Measurements from ENCODE around the gene SMAD6. TPM values are rescaled to one million over a fixed set of nuclear protein-coding genes. Genes with fewer than 3 reads are reported as not detected.
"Not testable (repeated sequence)": the region's sequence is repeated elsewhere in the genome, so short reads cannot be mapped to it uniquely, and the experiment has no call there.

The SMAD6 gene
- total RNA-seq, 4 donors from 2014 or later: 1.7 to 6.3 (median 3.8) TPM

- H3K36me3 ChIP-seq: no peaks in the 10 kb centered on the region
- TF ChIP-seq POLR2A (IDR thresholded peaks at IDR 0.05) (no peak), CTCF (IDR thresholded peaks at IDR 0.05) (no peak)
- 90 to 98% methylated on average over 2 of the region's 2 CpGs for WGBS, 2 donors
- no peaks in the 10 kb centered on the region for H3K27me3 ChIP-seq
- no peak for DNase-seq
- no peaks in the 10 kb centered on the region for H3K4me1 ChIP-seq
- H3K9me3 ChIP-seq: peaks cover 0 to 6% (median 0%) of the 10 kb centered on the region in 3 donors
- intact Hi-C loops (cut with DNase I): loop anchor here (10.0 kb wide), 1 partner anchor 163 kb away; no protein-coding TSS in a partner anchor
- H3K4me3 ChIP-seq: no peak overlapping the region
- no peak overlapping the region for H3K27ac ChIP-seq
Observed at GRCh38 chr15:66681395-66681794, 20.6 kb upstream of the SMAD6 start.

GRCh38 chr15:66682246-66682645 lies 19.8 kb upstream of the SMAD6 start:
- Histone ChIP-seq H3K4me1 (no peaks in the 10 kb centered on the region), H3K36me3 (no peaks in the 10 kb centered on the region), H3K4me3 (no peak overlapping the region), H3K27ac (no peak overlapping the region), H3K9me3 (peaks cover 0 to 6% (median 0%) of the 10 kb centered on the region in 3 donors), H3K27me3 (no peaks in the 10 kb centered on the region)
- no peak for DNase-seq
- intact Hi-C loops (cut with DNase I): loop anchor here (10.0 kb wide), 1 partner anchor 163 kb away; no protein-coding TSS in a partner anchor
- 100% methylated on average over 2 of the region's 2 CpGs; no CpG with 5 or more reads in 1 of the 2 donors for WGBS, 2 donors
- TF ChIP-seq POLR2A (IDR thresholded peaks at IDR 0.05) (no peak), CTCF (IDR thresholded peaks at IDR 0.05) (no peak)

- no peaks in the 10 kb centered on the region for H3K36me3 ChIP-seq
- no peak overlapping the region for H3K27ac ChIP-seq
- DNase-seq: no peak
- no peaks in the 10 kb centered on the region for H3K4me1 ChIP-seq
- peaks cover 0 to 6% (median 0%) of the 10 kb centered on the region in 3 donors for H3K9me3 ChIP-seq
- 78 to 90% methylated on average over 1 of the region's 1 CpG for WGBS, 2 donors
- H3K27me3 ChIP-seq: no peaks in the 10 kb centered on the region
- intact Hi-C loops (cut with DNase I): loop anchor here (10.0 kb wide), 1 partner anchor 162 kb away; no protein-coding TSS in a partner anchor
- TF ChIP-seq CTCF (IDR thresholded peaks at IDR 0.05): no peak
- TF ChIP-seq POLR2A (IDR thresholded peaks at IDR 0.05): no peak
- no peak overlapping the region for H3K4me3 ChIP-seq
Observed at GRCh38 chr15:66682865-66683264, 19.2 kb upstream of the SMAD6 start.

- no peaks in the 10 kb centered on the region for H3K27me3 ChIP-seq
- TF ChIP-seq CTCF (IDR thresholded peaks at IDR 0.05) (no peak), POLR2A (IDR thresholded peaks at IDR 0.05) (no peak)
- no peak overlapping the region for H3K4me3 ChIP-seq
- H3K36me3 ChIP-seq: no peaks in the 10 kb centered on the region
- intact Hi-C loops (cut with DNase I): loop anchor here (10.0 kb wide), 1 partner anchor 161 kb away; no protein-coding TSS in a partner anchor
- H3K4me1 ChIP-seq: no peaks in the 10 kb centered on the region
- H3K9me3 ChIP-seq: peaks cover 0 to 6% (median 0%) of the 10 kb centered on the region in 3 donors
- no peak overlapping the region for H3K27ac ChIP-seq
- DNase-seq: no peak
Observed at GRCh38 chr15:66684136-66684681, 17.8 kb upstream of the SMAD6 start.

- intact Hi-C loops (cut with DNase I): loop anchor here (10.0 kb wide), 1 partner anchor 159 kb away; no protein-coding TSS in a partner anchor
- TF ChIP-seq CTCF (IDR thresholded peaks at IDR 0.05): peak in 3 of 6 experiments; percentile 6 to 43 (median 19)
- no peak for TF ChIP-seq POLR2A (IDR thresholded peaks at IDR 0.05)
- no peak for DNase-seq
- H3K27me3 ChIP-seq: no peaks in the 10 kb centered on the region
- no peak overlapping the region for H3K27ac ChIP-seq
- no peaks in the 10 kb centered on the region for H3K36me3 ChIP-seq
- peaks cover 0 to 6% (median 0%) of the 10 kb centered on the region in 3 donors for H3K9me3 ChIP-seq
- H3K4me1 ChIP-seq: no peaks in the 10 kb centered on the region
- 62 to 65% methylated on average over 4 to 5 of the region's 5 CpGs for WGBS, 2 donors
- H3K4me3 ChIP-seq: no peak overlapping the region
Observed at GRCh38 chr15:66685638-66686150, 16.3 kb upstream of the SMAD6 start.

DNA sequence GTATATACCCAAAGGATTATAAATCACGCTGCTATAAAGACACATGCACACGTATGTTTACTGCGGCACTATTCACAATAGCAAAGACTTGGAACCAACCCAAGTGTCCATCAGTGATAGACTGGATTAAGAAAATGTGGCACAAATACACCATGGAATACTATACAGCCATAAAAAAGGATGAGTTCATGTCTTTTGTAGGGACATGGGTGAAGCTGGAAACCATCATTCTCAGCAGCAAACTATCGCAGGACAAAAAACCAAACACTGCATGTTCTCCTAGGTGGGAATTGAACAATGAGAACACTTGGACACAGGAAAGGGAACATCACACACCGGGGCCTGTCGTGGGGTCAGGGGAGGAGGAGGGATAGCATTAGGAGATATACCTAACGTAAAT lies 11.1 kb upstream of the SMAD6 start:
- H3K36me3 ChIP-seq; intact Hi-C loops (cut with DNase I); H3K27me3 ChIP-seq; H3K4me3 ChIP-seq; DNase-seq; H3K27ac ChIP-seq; H3K4me1 ChIP-seq; H3K9me3 ChIP-seq: not testable (repeated sequence)
- WGBS, 2 donors: 72 to 85% methylated on average over 5 of the region's 7 CpGs
